Measurements from ENCODE around the gene STATH.
"Not testable (repeated sequence)": the region's sequence is repeated elsewhere in the genome, so short reads cannot be mapped to it uniquely, and the experiment has no call there.

Gene STATH

DNA sequence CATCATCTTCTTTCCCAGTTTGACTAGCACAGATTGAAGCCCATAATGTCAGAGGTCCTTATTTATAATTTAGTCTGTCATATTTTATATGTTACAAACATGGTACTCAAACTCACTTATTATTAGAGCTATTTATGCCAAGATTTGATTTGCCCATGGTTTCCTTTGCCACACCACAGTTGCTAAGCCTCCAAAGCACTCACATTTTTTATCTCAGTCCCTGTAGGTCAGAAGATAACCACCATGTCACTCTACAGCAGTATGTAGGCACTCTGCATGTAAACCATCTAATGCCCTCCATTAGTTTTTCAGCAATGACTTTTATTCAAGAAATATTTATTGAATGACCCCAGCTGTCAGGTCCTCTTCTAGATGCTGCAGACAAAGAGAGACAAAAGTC is 6.7 kb downstream of the STATH start:
- Histone ChIP-seq H3K36me3 (ENCODE audit: control insufficient read depth, insufficient read depth, low read length) (no peaks in the 10 kb centered on the region), H3K9ac (ENCODE audit: low read length) (no peak overlapping the region), H3K4me1 (ENCODE audit: control insufficient read depth, insufficient read depth, low read length) (no peaks in the 10 kb centered on the region), H3K4me3 (ENCODE audit: low read length) (no peak overlapping the region), H3K27ac (ENCODE audit: low read depth, low read length) (no peak overlapping the region), H3K27me3 (ENCODE audit: control insufficient read depth, insufficient read depth, low read length) (no peaks in the 10 kb centered on the region)

DNA sequence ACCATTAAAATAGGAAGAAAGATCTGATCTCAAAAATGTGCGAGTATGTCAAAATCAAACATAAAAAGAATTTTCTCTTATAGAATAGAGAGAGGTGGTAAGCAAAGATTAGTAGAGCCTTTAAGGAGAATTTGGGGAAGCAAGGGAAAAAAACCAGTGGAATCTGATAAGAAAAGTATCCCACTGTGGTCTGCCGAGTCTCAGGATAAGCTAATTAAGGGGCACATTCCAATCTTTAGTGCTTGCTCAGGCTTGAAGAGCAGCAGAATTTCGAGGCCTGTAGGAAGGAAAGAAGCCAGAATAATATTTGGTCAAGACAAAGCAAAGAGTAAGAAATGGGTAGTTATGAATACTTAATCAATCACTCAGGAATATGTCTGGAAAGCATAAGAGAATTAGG is 13.0 kb downstream of the STATH start:
- Histone ChIP-seq H3K27me3 (ENCODE audit: control insufficient read depth, insufficient read depth, low read length) (no peaks in the 10 kb centered on the region), H3K4me3 (ENCODE audit: low read length) (no peak overlapping the region), H3K27ac (ENCODE audit: low read depth, low read length) (no peak overlapping the region), H3K9ac (ENCODE audit: low read length) (no peak overlapping the region), H3K4me1 (ENCODE audit: control insufficient read depth, insufficient read depth, low read length) (no peaks in the 10 kb centered on the region), H3K36me3 (ENCODE audit: control insufficient read depth, insufficient read depth, low read length) (no peaks in the 10 kb centered on the region)

DNA sequence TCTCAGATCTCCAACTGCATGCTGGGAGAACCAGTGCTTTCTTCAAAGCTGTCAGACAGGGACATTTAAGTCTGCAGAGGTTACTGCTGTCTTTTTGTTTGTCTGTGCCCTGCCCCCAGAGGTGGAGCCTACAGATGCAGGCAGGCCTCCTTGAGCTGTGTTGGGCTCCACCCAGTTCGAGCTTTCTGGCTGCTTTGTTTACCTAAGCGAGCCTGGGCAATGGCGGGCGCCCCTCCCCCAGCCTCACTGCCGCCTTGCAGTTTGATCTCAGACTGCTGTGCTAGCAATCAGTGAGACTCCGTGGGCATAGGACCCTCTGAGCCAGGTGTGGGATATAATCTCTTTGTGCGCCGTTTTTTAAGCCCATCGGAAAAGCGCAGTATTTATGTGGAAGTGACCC is 23.2 kb downstream of the STATH start:
- H3K9ac ChIP-seq (ENCODE audit: low read length); H3K27ac ChIP-seq (ENCODE audit: low read depth, low read length); H3K4me1 ChIP-seq (ENCODE audit: control insufficient read depth, insufficient read depth, low read length); H3K27me3 ChIP-seq (ENCODE audit: control insufficient read depth, insufficient read depth, low read length); H3K4me3 ChIP-seq (ENCODE audit: low read length); H3K36me3 ChIP-seq (ENCODE audit: control insufficient read depth, insufficient read depth, low read length): not testable (repeated sequence)

DNA sequence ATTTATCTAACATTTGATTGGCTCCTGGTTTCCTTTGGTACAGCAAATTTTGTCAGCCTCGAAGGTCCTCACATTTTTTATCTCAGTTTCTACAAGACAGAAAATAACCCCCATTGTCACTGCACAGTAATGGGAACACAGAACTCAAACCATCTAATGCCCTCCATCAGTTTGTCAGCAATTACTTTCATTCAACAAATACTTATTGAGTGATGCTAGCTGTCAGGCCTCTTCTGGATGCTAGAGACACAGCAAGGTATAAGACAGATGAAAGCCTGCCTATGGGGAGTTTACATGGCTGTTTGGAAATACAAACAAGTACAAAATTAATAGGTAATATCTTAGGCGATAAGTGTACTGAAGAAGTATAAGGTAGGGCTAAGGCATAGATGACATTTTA is 27.5 kb downstream of the STATH start:
- Histone ChIP-seq H3K27ac (ENCODE audit: low read depth, low read length) (no peak overlapping the region), H3K27me3 (ENCODE audit: control insufficient read depth, insufficient read depth, low read length) (no peaks in the 10 kb centered on the region), H3K9ac (ENCODE audit: low read length) (no peak overlapping the region), H3K4me3 (ENCODE audit: low read length) (no peak overlapping the region), H3K4me1 (ENCODE audit: control insufficient read depth, insufficient read depth, low read length) (no peaks in the 10 kb centered on the region), H3K36me3 (ENCODE audit: control insufficient read depth, insufficient read depth, low read length) (no peaks in the 10 kb centered on the region)

DNA sequence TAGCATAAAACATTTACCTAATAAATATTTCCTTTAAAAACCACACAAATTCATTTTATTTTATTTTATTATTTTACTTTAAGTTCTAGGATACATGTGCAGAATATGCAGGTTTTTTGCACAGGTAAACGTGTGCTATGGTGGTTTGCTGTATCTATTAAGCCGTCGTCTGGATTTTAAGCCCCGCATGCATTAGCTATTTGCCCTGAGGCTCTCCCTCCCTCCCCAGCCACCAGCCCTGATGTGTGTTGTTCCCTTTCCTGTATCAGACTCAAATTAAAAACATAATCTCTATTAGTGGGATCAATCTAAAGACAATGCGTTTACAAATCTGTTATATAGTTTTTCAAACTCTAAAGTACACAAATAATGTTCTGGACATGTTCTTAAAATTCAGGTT is 31.2 kb downstream of the STATH start:
- Histone ChIP-seq H3K36me3 (ENCODE audit: control insufficient read depth, insufficient read depth, low read length) (no peaks in the 10 kb centered on the region), H3K9ac (ENCODE audit: low read length) (no peak overlapping the region), H3K27ac (ENCODE audit: low read depth, low read length) (no peak overlapping the region), H3K4me1 (ENCODE audit: control insufficient read depth, insufficient read depth, low read length) (no peaks in the 10 kb centered on the region), H3K27me3 (ENCODE audit: control insufficient read depth, insufficient read depth, low read length) (no peaks in the 10 kb centered on the region), H3K4me3 (ENCODE audit: low read length) (no peak overlapping the region)

DNA sequence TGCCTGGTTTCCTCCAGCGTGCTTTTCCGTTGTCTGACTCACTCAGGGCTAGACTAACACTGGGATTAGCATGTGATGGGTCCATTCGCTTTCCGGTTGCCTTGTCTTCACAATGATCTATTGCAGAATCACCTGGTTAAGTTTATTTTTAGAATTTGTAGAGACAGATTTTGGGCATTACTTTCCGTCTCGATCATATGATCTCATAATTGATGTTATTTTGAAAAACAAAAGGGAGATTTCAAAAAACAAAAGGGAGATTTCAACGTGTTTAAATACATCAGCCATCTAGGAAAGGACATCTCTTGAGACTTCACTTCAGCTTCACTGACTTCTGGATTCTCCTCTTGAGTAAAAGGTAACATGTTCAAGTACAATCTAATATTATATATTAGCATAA is 32.4 kb downstream of the STATH start, which contains the start of gene HTN3:
Gene HTN3 (plus strand): TSS at position 301 of the 400 bp plus-strand sequence. CDS start 2,282 bp downstream, outside the sequence.
- H3K4me3 ChIP-seq (ENCODE audit: low read length); H3K27ac ChIP-seq (ENCODE audit: low read depth, low read length); H3K36me3 ChIP-seq (ENCODE audit: control insufficient read depth, insufficient read depth, low read length); H3K27me3 ChIP-seq (ENCODE audit: control insufficient read depth, insufficient read depth, low read length); H3K9ac ChIP-seq (ENCODE audit: low read length); H3K4me1 ChIP-seq (ENCODE audit: control insufficient read depth, insufficient read depth, low read length): not testable (repeated sequence)

DNA sequence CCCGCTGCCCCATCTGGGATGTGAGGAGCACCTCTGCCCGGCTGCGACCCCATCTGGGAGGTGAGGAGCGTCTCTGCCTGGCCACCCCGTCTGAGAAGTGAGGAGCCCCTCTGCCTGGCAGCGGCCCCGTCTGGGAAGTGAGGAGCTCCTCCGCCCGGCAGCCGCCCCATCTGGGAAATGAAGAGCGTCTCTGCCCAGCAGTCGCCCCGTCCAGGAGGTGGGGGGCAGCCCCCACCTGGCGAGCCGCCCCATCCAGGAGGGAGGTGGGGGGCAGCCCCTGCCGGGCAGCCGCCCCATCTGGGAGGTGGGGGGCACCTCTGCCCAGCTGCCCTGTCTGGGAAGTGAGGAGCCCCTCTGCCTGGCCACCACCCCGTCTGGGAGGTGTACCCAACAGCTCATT is 41.8 kb downstream of the STATH start:
- H3K27ac ChIP-seq (ENCODE audit: low read depth, low read length); H3K4me1 ChIP-seq (ENCODE audit: control insufficient read depth, insufficient read depth, low read length); H3K27me3 ChIP-seq (ENCODE audit: control insufficient read depth, insufficient read depth, low read length); H3K4me3 ChIP-seq (ENCODE audit: low read length); H3K36me3 ChIP-seq (ENCODE audit: control insufficient read depth, insufficient read depth, low read length); H3K9ac ChIP-seq (ENCODE audit: low read length): not testable (repeated sequence)

DNA sequence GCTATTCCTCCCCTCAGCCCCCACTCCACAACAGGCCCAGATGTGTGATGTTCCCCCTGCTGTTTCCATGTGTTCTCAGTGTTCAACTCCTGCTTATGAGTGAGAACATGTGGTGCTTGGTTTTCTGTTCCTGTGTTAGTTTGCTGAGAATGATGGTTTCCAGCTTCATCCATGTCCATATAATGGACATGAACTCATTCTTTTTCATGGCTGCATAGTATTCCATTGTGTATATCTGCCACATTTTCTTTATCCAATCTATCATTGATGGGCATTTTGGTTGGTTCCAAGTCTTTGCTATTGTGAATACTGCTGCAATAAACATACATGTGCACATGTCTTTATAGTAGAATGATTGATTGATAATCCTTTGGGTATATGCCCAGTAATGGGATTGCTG is 44.2 kb downstream of the STATH start:
- H3K27ac ChIP-seq (ENCODE audit: low read depth, low read length); H3K27me3 ChIP-seq (ENCODE audit: control insufficient read depth, insufficient read depth, low read length); H3K4me3 ChIP-seq (ENCODE audit: low read length): not testable (repeated sequence)

DNA sequence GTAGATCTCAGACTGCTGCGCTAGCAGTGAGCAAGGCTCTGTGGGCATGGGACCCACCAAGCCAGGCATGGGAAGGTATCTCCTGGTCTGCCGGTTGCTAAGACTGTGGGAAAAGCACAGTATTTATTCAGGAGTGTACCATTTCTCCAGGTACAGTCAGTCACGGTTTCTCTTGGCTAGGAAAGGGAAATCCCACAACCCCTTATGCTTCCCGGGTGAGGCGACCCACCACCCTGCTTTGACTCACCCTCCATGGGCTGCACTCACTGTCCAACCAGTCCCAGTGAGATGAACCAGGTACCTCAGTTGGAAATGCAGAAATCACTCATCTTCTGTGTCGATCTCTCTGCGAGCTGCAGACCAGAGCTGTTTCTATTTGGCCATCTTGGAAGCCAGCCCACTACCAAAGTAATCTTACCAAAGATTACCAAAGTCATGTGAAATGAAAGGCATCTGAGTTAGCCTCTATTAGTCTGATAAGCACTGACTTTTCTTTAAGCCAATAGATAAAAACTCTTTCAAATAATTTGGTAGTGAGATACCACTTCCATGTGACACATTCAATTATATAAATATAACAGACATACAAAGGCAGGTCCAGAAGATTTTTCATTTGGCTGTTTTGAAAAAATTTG is 46.0 kb downstream of the STATH start:
- Histone ChIP-seq H3K4me1 (ENCODE audit: control insufficient read depth, insufficient read depth, low read length) (no peaks in the 10 kb centered on the region), H3K9ac (ENCODE audit: low read length) (no peak overlapping the region), H3K27ac (ENCODE audit: low read depth, low read length) (no peak overlapping the region), H3K36me3 (ENCODE audit: control insufficient read depth, insufficient read depth, low read length) (no peaks in the 10 kb centered on the region), H3K4me3 (ENCODE audit: low read length) (no peak overlapping the region), H3K27me3 (ENCODE audit: control insufficient read depth, insufficient read depth, low read length) (no peaks in the 10 kb centered on the region)

More for the DNA sequence above, 44.2 kb downstream of the STATH start:
- not testable (repeated sequence) for H3K36me3 ChIP-seq (ENCODE audit: control insufficient read depth, insufficient read depth, low read length); H3K9ac ChIP-seq (ENCODE audit: low read length); H3K4me1 ChIP-seq (ENCODE audit: control insufficient read depth, insufficient read depth, low read length)

DNA sequence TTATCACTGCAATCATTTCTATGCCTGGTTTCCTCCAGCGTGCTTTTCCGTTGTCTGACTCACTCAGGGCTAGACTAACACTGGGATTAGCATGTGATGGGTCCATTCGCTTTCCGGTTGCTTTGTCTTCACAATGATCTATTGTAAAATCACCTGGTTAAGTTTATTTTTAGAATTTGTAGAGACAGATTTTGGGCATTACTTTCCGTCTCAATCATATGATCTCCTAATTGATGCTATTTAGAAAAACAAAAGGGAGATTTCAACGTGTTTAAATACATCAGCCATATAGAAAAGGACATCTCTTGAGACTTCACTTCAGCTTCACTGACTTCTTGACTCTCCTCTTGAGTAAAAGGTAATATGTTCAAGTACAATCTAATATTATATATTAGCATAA is 54.4 kb downstream of the STATH start, which contains the start of gene HTN1:
Gene HTN1 (plus strand): TSS at position 301 of the 400 bp plus-strand sequence. CDS start 2,639 bp downstream, outside the sequence.
- H3K4me3 ChIP-seq (ENCODE audit: low read length); H3K4me1 ChIP-seq (ENCODE audit: control insufficient read depth, insufficient read depth, low read length); H3K27ac ChIP-seq (ENCODE audit: low read depth, low read length); H3K36me3 ChIP-seq (ENCODE audit: control insufficient read depth, insufficient read depth, low read length); H3K27me3 ChIP-seq (ENCODE audit: control insufficient read depth, insufficient read depth, low read length); H3K9ac ChIP-seq (ENCODE audit: low read length): not testable (repeated sequence)

Measured in rectal smooth muscle tissue (tissue), 1 donor.